ENCODE data around the gene SCN4B. TPM values are rescaled to one million over a fixed set of nuclear protein-coding genes. Genes with fewer than 3 reads are reported as not detected.

Gene SCN4B
- total RNA-seq, 3 donors from 2014 or later (not counting 1 experiment from before 2014, with no cell fraction given) = 0.33 TPM; not detected in 2

DNA sequence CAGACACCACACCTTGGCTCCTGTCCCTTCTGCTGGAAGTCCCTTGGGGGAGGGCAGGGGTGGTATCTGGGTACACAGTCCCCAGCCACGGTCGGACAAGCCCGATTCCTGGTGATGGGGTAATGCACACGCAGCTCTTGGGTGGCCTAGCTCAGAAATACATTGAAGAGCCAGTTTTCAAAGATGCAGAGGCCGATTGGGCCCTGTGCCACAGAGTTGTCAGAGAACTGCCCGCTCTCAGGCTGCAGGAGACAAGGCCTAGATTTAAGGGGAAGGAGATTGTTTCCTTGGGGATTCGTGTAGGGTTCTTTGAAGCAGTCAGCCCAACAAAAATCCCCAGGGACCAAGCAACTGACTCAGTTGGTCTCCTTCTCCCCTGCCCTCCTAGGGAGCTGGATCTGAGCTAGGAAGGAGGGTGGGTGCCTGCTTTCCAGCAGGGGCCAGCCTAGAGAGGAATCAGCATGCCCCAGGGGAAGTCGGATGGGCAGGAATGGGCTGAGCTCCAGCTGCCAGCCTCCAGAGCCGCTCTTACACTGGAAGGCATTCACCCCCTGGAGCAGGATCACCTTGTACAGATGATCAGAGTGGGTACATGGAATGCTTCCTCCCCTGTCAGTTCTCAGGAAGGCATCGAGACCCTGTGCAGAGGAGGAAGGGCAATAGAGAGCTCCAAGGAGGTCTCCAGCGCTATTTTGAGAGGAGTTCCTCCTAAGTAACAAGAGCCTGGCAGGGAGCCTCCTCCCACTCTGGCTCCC lies 3.3 kb upstream of the SCN4B start:
- TF ChIP-seq, protein P1, sequence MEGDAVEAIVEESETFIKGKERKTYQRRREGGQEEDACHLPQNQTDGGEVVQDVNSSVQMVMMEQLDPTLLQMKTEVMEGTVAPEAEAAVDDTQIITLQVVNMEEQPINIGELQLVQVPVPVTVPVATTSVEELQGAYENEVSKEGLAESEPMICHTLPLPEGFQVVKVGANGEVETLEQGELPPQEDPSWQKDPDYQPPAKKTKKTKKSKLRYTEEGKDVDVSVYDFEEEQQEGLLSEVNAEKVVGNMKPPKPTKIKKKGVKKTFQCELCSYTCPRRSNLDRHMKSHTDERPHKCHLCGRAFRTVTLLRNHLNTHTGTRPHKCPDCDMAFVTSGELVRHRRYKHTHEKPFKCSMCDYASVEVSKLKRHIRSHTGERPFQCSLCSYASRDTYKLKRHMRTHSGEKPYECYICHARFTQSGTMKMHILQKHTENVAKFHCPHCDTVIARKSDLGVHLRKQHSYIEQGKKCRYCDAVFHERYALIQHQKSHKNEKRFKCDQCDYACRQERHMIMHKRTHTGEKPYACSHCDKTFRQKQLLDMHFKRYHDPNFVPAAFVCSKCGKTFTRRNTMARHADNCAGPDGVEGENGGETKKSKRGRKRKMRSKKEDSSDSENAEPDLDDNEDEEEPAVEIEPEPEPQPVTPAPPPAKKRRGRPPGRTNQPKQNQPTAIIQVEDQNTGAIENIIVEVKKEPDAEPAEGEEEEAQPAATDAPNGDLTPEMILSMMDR (IDR thresholded peaks at IDR 0.05) = no peak
- Histone ChIP-seq H3K4me1 (ENCODE audit: control insufficient read depth, insufficient read depth, low read length) (peaks cover 17% of the 10 kb centered on the region), H3K9me3 (ENCODE audit: control insufficient read depth, insufficient read depth, low read length) (no peaks in the 10 kb centered on the region), H3K27ac (ENCODE audit: low read length) (no peak overlapping the region), H3K27me3 (ENCODE audit: control insufficient read depth, insufficient read depth, low read length) (peaks cover 30% of the 10 kb centered on the region), H3K4me3 (ENCODE audit: low read length) (no peak overlapping the region), H3K36me3 (ENCODE audit: control insufficient read depth, insufficient read depth, low read length) (no peaks in the 10 kb centered on the region)
- Mint-ChIP-seq H3K36me3 (no peaks in the 10 kb centered on the region), H3K27me3 (ENCODE audit: low read depth in 2 of 2) (peaks cover 55 to 69% of the 10 kb centered on the region in 2 donors), H3K9me3 (no peaks in the 10 kb centered on the region), H3K4me3 (no peak overlapping the region), H3K27ac (no peak overlapping the region), H3K4me1 (peaks cover 6 to 18% of the 10 kb centered on the region in 2 donors)
- intact Hi-C loops (cut with micrococcal nuclease) = no loop called here
- 75% methylated on average over 11 of the region's 11 CpGs for WGBS (ENCODE audit: insufficient coverage)
- ATAC-seq (no peak), DNase-seq (no peak)

DNA sequence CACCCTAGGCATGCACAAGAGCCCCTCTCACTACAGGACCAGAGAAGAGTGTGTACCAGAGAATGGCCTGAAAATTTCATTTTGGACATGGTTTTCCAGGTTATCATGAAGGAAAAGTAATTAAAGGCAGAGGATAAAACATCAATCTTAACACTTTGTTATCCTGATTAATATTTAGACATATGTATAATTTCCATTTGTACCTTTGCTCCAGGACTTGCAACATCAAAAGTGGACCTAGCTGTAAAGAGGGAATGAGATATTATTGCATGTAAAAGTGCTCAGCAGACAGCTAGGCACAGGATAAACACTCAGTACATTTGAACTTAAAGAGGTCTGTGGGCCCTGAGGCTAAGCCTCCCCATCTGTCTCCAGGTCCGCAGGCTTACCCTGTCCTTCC lies 2.0 kb upstream of the SCN4B start:
- no peaks in the 10 kb centered on the region for H3K9me3 ChIP-seq (ENCODE audit: control insufficient read depth, insufficient read depth, low read length)
- H3K27ac ChIP-seq (ENCODE audit: low read length) = no peak overlapping the region
- no peak for ATAC-seq
- no peak for DNase-seq
- peaks cover 66 to 77% of the 10 kb centered on the region in 2 donors for H3K27me3 Mint-ChIP-seq (ENCODE audit: low read depth in 2 of 2)
- no peak overlapping the region for H3K4me3 ChIP-seq (ENCODE audit: low read length)
- H3K36me3 Mint-ChIP-seq = no peaks in the 10 kb centered on the region
- 100% methylated on average over 1 of the region's 1 CpG for WGBS (ENCODE audit: insufficient coverage)
- H3K4me1 ChIP-seq (ENCODE audit: control insufficient read depth, insufficient read depth, low read length) = peaks cover 17% of the 10 kb centered on the region
- peaks cover 30% of the 10 kb centered on the region for H3K27me3 ChIP-seq (ENCODE audit: control insufficient read depth, insufficient read depth, low read length)
- H3K4me3 Mint-ChIP-seq = no peak overlapping the region
- H3K36me3 ChIP-seq (ENCODE audit: control insufficient read depth, insufficient read depth, low read length) = no peaks in the 10 kb centered on the region
- H3K27ac Mint-ChIP-seq = no peak overlapping the region
- peaks cover 6 to 18% of the 10 kb centered on the region in 2 donors for H3K4me1 Mint-ChIP-seq
- no peaks in the 10 kb centered on the region for H3K9me3 Mint-ChIP-seq
- TF ChIP-seq, protein P1 (IDR thresholded peaks at IDR 0.05) = no peak
- intact Hi-C loops (cut with micrococcal nuclease) = no loop called here

DNA sequence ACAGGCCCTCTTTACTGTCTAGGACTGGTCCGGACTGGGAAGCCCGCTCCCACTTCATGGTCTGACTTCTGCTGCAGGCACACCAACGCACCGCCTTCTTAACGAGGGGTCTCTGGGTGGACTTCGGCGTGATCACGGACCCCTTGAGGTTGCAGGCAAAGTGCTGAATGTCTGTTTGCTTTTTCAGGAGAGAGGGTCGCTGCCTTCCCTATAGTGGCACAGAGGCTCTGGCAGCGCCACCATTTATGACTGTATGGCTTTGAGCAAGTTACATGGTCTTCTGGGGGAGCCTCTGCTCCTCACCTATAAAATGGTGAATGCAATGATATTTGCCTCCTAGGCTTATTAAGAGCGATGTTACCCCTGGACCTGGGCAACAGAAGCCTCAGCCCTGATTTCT lies 1.4 kb upstream of the SCN4B start:
- ATAC-seq (no peak), DNase-seq (no peak)
- Mint-ChIP-seq H3K9me3 (no peaks in the 10 kb centered on the region), H3K4me3 (no peak overlapping the region), H3K4me1 (peaks cover 6 to 18% of the 10 kb centered on the region in 2 donors), H3K36me3 (no peaks in the 10 kb centered on the region), H3K27me3 (ENCODE audit: low read depth in 2 of 2) (peaks cover 61 to 74% of the 10 kb centered on the region in 2 donors), H3K27ac (no peak overlapping the region)
- TF ChIP-seq, protein P1 (IDR thresholded peaks at IDR 0.05) = no peak
- Histone ChIP-seq H3K4me3 (ENCODE audit: low read length) (no peak overlapping the region), H3K27ac (ENCODE audit: low read length) (no peak overlapping the region), H3K36me3 (ENCODE audit: control insufficient read depth, insufficient read depth, low read length) (no peaks in the 10 kb centered on the region), H3K4me1 (ENCODE audit: control insufficient read depth, insufficient read depth, low read length) (peaks cover 17% of the 10 kb centered on the region), H3K9me3 (ENCODE audit: control insufficient read depth, insufficient read depth, low read length) (no peaks in the 10 kb centered on the region), H3K27me3 (ENCODE audit: control insufficient read depth, insufficient read depth, low read length) (peaks cover 30% of the 10 kb centered on the region)
- 90% methylated on average over 11 of the region's 11 CpGs for WGBS (ENCODE audit: insufficient coverage)
- intact Hi-C loops (cut with micrococcal nuclease) = no loop called here

DNA sequence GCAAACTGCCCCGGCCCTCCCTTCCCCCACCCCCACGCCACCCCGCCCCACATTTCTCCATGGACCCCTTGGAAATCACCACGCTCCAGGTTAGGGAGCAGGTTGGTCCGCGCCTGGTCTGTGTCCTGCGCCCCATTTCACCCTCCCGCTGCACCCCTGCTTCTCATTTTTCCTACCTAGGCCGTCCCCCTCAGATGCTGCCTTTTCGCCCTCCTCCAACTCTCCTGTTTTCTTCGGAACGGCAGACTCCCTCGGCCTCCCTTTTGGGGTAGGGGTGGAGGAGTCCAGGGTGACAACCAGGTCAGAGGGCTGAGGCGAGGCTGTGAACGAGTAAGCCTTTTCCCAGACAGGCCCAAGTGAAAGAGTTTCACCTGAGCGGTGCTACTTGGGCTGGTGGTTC lies 893 bp upstream of the SCN4B start:
- 31% methylated on average over 16 of the region's 16 CpGs for WGBS (ENCODE audit: insufficient coverage)
- no peaks in the 10 kb centered on the region for H3K9me3 ChIP-seq (ENCODE audit: control insufficient read depth, insufficient read depth, low read length)
- Mint-ChIP-seq H3K9me3 (no peaks in the 10 kb centered on the region), H3K27ac (no peak overlapping the region), H3K4me3 (no peak overlapping the region), H3K27me3 (ENCODE audit: low read depth in 2 of 2) (peaks cover 58 to 75% of the 10 kb centered on the region in 2 donors), H3K36me3 (no peaks in the 10 kb centered on the region), H3K4me1 (peaks cover 6 to 18% of the 10 kb centered on the region in 2 donors)
- intact Hi-C loops (cut with micrococcal nuclease) = no loop called here
- H3K27me3 ChIP-seq (ENCODE audit: control insufficient read depth, insufficient read depth, low read length) = peaks cover 30% of the 10 kb centered on the region
- H3K4me1 ChIP-seq (ENCODE audit: control insufficient read depth, insufficient read depth, low read length) = peaks cover 17% of the 10 kb centered on the region
- ATAC-seq (no peak), DNase-seq (no peak)
- H3K4me3 ChIP-seq (ENCODE audit: low read length) = no peak overlapping the region
- H3K36me3 ChIP-seq (ENCODE audit: control insufficient read depth, insufficient read depth, low read length) = no peaks in the 10 kb centered on the region
- no peak overlapping the region for H3K27ac ChIP-seq (ENCODE audit: low read length)
- TF ChIP-seq, protein P1 (IDR thresholded peaks at IDR 0.05) = no peak
